Lower leg skin (tissue), 4 donors: ENCODE measurements around the gene ZNF580. TPM values are rescaled to one million over a fixed set of nuclear protein-coding genes. Genes with fewer than 3 reads are reported as not detected.

Experiments
- DNase-seq, 2 donors: peaks; one replicate each; pipeline ENCODE4 v3.0.0-alpha.2; 2019; ENCODE audit warnings: low spot score in 2 of 2
- H3K4me3 ChIP-seq: fragments of 200-600 bp; sonication (generic); 2 replicates; pipeline ENCODE4 v1.5.1; 2017; ENCODE audit warnings: mild to moderate bottlenecking, low read depth; ENCODE audit not compliant: poor library complexity, severe bottlenecking
- CTCF ChIP-seq, 3 donors: fragments of 450-650 bp; IDR thresholded peaks; one replicate each; pipeline ENCODE4 v1.5.1; 2016; ENCODE audit warnings: antibody characterized with exemption in 3 of 3, mild to moderate bottlenecking in 3 of 3, moderate library complexity in 2 of 3
- POLR2A ChIP-seq, 2 donors: fragments of 450-650 bp; IDR thresholded peaks; one replicate each; pipeline ENCODE4 v1.6.1; 2016 to 2017; ENCODE audit warnings: antibody characterized with exemption in 2 of 2, mild to moderate bottlenecking in 1 of 2, moderate library complexity in 1 of 2
- WGBS, 2 donors: methylation state at CpG; one replicate each; pipeline ENCODE4 v1.1.5; 2018; 5-methylcytosine and 5-hydroxymethylcytosine counted together
- intact Hi-C: fragments of 100-400 bp; cut with DNase I; formaldehyde crosslinking; loops from one replicate; pipeline ENCODE4 v1.15.0; 2023; ENCODE audit warnings: low total_unique reads
- total RNA-seq, 4 donors: library from RNA; depleted of rRNA; stranded (reverse); fragments of >200 nt; gene quantifications; one replicate each; pipeline ENCODE4 v1.1.0, GENCODE V29; 2016

ZNF580 gene
- total RNA-seq, 4 donors from 2014 or later: 14.1 to 38.0 (median 22.9) TPM

- intact Hi-C loops: no loop called here
- no peak overlapping the region for H3K4me3 ChIP-seq
- WGBS, 2 donors: 80 to 84% methylated on average over 6 of the region's 6 CpGs
- TF ChIP-seq POLR2A (IDR thresholded peaks at IDR 0.05): no peak
- TF ChIP-seq CTCF (IDR thresholded peaks at IDR 0.05): no peak
- DNase-seq: peak in 1 of 2 donors; percentile 88
These were observed 1.9 kb upstream of the ZNF580 start for GRCh38 chr19:55638864-55639359.

GRCh38 chr19:55640043-55640576 is 692 bp upstream of the ZNF580 start:
- TF ChIP-seq CTCF (IDR thresholded peaks at IDR 0.05) (no peak), POLR2A (IDR thresholded peaks at IDR 0.05) (no peak)
- 5 to 14% methylated on average over 17 to 27 of the region's 38 CpGs for WGBS, 2 donors
- H3K4me3 ChIP-seq: peak overlapping the region; percentile 48
- DNase-seq: no peak
- intact Hi-C loops: loop anchor here (5.0 kb wide), 1 partner anchor 233 kb away; the partner anchor contains the start of gene UBE2S

GRCh38 chr19:55641426-55642152 is 787 bp downstream of the ZNF580 start:
- WGBS, 2 donors: 1% methylated on average over 25 of the region's 25 CpGs
- TF ChIP-seq POLR2A (IDR thresholded peaks at IDR 0.05) (no peak), CTCF (IDR thresholded peaks at IDR 0.05) (no peak)
- peak overlapping the region; percentile 48 for H3K4me3 ChIP-seq
- no peak for DNase-seq
- intact Hi-C loops: loop anchor here (5.0 kb wide), 1 partner anchor 234 kb away; the partner anchor contains the start of gene UBE2S

GRCh38 chr19:55642153-55643002 is 1.6 kb downstream of the ZNF580 start:
- no peak overlapping the region for H3K4me3 ChIP-seq
- 1 to 2% methylated on average over 35 to 43 of the region's 65 CpGs for WGBS, 2 donors
- TF ChIP-seq CTCF (IDR thresholded peaks at IDR 0.05) (no peak), POLR2A (IDR thresholded peaks at IDR 0.05) (no peak)
- intact Hi-C loops: loop anchor here (5.0 kb wide), 1 partner anchor 235 kb away; the partner anchor contains the start of gene UBE2S
- no peak for DNase-seq

GRCh38 chr19:55643003-55643886 is 2.4 kb downstream of the ZNF580 start, which contains the start of gene ZNF581:
Gene ZNF581 (plus strand): TSS chr19:55643649. CDS start chr19:55644572, 923 bp downstream.
- 2 to 3% methylated on average over 46 to 56 of the region's 56 CpGs for WGBS, 2 donors
- intact Hi-C loops: loop anchor here (5.0 kb wide), 1 partner anchor 236 kb away; the partner anchor contains the start of gene UBE2S
- no peak for TF ChIP-seq POLR2A (IDR thresholded peaks at IDR 0.05)
- no peak for TF ChIP-seq CTCF (IDR thresholded peaks at IDR 0.05)
- peak within 1 kb of the TSS; percentile 49 for H3K4me3 ChIP-seq
- DNase-seq: peak; percentile 70 to 95
